ENCODE measurements around the gene PHACTR1. TPM values are rescaled to one million over a fixed set of nuclear protein-coding genes. Genes with fewer than 3 reads are reported as not detected.

The PHACTR1 gene
- polyA plus RNA-seq, 3 donors, result 1.3 to 3.2 (median 1.6) TPM

DNA sequence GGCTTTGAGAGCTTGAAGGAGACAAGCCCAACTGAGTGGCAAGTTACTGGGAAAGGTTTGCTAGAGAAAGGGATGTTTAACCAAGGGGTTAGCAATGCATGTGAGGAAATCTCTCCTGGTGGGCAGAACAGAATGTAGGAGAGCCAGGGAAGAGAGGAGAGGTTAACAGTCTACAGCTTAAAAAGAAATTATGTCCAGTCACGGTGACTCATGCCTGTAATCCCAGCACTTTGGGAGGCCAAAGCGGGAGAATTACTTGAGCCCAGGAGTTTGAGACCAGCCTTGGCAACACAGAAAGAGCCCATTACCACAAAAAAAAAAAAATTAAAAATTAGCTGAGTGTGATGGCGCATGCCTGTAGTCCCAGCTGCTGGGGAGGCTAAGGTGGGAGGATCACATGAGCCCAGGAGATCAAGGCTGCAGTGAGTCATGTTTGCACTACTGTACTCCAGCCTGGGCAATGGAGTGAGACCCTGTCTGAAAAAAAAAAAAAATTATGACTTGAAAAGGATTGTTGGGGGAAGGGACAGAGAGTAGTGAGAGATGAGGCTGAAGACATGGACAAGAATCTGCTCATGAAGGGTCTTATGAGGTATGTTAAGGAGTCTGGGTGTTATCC lies 346.8 kb downstream of the PHACTR1 start:
- no peak overlapping the region for H3K27ac ChIP-seq (ENCODE audit: low read depth, low read length)
- WGBS, 3 donors, result 96% methylated on average over 3 of the region's 3 CpGs

DNA sequence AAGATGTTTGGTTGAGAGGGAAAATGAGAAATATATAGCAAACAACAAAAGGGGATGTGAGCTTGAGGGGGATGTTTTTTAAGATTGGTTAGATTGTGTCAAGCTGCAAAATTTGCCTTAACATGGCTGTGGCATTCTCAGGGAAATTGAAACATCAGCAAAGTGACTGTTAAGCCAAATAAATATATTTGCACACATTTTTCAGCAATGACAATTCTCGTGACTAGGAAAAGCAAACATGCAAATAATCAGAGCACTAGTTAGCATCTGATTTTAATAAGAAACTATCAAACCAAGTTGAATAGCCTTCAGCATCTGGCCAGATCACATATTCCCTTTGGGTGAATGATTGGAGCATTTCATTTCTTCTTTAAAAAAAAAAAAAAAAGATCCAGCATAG lies 349.0 kb downstream of the PHACTR1 start:
- WGBS, 3 donors, result 52 to 79% (median 64%) methylated on average over 1 of the region's 1 CpG
- H3K27ac ChIP-seq (ENCODE audit: low read depth, low read length), result no peak overlapping the region

DNA sequence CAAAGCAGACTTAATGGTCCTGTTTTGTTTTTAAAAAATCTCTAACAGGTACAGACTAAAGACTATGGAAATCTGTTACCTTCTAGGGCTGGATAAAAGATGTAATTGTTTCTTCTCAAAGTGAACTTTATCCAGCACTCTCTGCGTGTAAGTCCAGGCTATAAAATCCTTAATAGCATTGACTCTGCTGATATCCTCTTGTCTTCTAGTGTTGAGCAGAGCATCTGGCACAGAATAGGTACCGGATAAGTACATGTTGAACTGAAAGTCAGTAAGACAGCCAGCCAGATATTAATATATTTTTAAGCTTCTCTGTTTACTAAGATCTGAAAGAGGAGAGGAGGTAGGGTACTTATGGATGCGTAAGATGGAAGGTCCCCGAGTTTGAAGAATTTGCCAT lies 349.5 kb downstream of the PHACTR1 start:
- 91 to 95% (median 92%) methylated on average over 4 of the region's 4 CpGs for WGBS, 3 donors
- H3K27ac ChIP-seq (ENCODE audit: low read depth, low read length), result no peak overlapping the region

DNA sequence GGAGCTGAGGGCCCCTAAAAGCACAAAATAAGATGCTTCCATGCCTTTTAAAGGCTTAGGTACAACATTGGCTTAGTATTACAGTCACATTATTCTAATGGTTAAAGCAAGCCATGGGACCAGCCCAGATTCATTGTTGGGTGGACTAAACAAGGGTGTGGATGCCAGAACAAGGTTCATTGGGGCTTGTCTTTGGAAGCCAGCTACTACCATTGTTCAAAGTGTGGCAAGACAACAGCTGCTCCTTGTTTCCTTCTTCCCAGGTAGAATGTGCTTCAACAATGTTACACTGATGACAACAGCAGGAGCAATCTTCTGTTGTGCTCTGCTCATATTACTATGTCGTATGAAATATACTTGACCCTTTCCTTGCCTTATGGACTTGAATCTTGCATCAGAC lies 350.3 kb downstream of the PHACTR1 start:
- WGBS, 3 donors, result 38 to 82% (median 78%) methylated on average over 1 of the region's 1 CpG
- no peak overlapping the region for H3K27ac ChIP-seq (ENCODE audit: low read depth, low read length)

DNA sequence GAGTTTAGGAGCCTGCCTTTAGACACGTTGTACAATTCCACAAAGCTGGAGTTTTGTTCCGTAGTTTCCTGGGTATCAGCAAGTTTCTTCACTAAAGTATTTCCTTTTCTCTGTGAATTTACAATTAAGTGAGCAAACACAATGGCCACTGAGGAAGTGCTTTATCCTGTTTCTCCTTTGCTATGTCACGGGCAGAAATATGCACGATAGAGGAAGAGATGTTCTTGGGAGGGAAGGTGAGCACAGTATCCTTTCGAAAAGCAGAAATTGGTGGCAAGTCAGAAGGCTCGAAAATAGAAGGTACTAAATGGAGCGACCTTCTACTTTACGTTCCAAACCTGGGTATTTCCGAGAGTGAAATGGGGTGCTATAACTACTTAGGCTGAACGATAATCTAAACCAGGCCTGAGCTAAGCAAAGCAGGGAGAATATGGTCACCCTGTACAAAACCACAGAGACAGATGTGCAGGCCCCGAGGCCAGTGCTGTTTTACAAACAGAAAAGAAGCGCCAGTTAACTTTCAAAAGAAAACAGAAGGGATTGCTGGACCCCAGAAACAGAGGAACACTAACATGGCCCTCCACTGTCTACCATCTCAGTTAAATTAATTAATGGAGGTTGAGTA lies 352.1 kb downstream of the PHACTR1 start:
- no peak overlapping the region for H3K27ac ChIP-seq (ENCODE audit: low read depth, low read length)

DNA sequence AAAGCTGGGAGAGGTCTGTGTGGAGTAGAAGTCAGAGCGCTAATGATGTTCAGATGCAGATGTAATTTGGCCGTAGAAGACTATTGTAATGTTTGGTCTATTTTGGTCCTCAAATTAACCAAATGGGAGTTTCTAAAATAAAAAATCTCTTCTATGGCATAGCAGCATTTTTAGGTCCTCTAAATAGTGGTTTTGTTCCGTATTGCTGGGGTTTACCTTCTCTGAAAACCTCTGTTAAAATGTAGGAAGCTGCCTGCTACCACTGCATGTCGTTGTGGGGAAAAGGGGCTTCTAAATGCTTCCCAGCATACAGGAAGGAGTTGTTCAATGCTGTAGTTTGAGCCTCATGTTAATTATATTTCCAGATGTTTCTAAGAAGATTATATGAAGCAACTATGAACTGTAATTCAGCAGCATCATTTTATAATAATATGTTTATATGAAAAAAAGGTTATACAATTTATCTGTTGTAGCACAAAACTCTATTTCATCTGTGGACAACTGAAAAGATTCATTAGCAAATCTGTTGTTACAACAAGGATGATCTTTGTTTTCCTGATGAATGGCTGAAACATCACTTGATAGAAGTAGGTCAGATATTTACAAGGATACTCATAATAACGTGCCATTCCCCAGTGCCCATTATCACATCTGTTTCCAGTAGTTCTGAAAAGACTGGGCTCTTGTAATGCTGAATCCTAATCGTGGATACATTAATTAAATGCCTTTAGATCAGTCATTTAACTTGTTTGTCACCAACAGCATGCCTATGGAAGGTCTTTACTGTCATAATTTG lies 355.2 kb downstream of the PHACTR1 start:
- H3K27ac ChIP-seq (ENCODE audit: low read depth, low read length), result no peak overlapping the region

More for the DNA sequence above, 352.1 kb downstream of the PHACTR1 start:
- 39 to 81% (median 44%) methylated on average over 12 of the region's 12 CpGs for WGBS, 3 donors

DNA sequence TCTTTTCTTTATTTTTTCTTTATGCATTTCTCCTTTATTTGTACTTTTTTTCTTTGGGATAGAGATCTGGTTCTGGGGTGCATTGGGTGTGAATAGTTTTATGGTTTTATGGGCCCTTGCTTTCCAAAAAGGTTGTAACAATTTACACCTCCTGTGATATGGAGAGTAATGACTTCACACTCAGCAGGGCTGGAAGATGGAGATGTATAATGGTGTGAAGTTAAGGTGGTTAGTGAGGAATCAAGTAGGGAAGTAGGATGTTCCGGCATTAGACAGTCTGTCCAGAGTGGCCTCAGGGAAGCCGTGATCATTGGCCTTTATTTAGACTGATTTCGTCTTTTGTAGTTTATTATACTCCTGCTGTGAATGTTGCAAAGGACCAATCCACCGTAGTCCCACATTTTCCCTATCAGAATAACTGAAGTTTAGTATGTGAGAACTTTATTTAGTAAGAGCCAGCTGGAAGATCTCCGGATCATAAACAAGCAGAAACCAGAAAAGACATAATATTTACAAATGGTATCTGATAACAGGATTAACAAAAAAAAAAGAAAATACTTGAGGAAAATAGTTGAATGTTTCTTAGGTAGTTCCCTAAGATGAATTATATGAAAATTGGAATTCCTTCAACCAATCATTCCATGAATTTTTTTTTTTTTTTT lies 356.2 kb downstream of the PHACTR1 start:
- 53 to 93% (median 86%) methylated on average over 5 of the region's 5 CpGs for WGBS, 3 donors
- no peak overlapping the region for H3K27ac ChIP-seq (ENCODE audit: low read depth, low read length)

More for the DNA sequence above, 355.2 kb downstream of the PHACTR1 start:
- 43 to 65% (median 51%) methylated on average over 6 of the region's 6 CpGs for WGBS, 3 donors

DNA sequence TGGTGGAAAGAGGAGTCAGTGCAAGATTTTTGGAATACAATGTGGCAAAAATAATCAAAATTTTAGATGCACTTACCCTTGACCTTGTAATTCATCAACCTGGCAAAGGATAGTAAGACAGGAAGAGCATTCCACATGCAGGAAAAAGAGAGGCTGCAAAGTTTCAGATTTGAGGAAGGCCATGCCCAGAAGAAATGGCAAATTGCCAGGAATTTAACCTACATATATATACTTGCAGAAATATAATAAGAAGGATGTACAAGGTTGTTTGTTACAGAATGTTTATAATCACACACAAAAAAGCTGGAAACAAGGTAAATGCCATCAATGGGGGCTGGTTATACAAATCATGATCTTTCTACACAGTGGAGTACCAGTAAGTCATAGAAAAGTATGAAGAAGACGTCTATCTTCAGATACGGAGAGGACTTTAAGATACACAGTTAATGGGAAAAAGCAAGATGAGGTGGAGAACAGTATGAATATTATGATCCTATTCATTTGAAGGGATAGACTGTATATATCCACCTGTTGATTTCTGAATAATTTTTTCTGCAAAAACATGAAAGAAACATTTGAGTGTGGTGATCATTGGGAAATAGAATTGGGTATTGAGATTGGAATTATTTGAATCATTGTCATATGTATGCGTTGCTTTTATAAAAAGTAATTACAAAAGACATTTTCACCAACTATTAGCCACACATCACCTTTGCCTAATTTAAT lies 358.0 kb downstream of the PHACTR1 start:
- H3K27ac ChIP-seq (ENCODE audit: low read depth, low read length), result no peak overlapping the region
- 90 to 93% (median 92%) methylated on average over 3 of the region's 3 CpGs for WGBS, 3 donors

DNA sequence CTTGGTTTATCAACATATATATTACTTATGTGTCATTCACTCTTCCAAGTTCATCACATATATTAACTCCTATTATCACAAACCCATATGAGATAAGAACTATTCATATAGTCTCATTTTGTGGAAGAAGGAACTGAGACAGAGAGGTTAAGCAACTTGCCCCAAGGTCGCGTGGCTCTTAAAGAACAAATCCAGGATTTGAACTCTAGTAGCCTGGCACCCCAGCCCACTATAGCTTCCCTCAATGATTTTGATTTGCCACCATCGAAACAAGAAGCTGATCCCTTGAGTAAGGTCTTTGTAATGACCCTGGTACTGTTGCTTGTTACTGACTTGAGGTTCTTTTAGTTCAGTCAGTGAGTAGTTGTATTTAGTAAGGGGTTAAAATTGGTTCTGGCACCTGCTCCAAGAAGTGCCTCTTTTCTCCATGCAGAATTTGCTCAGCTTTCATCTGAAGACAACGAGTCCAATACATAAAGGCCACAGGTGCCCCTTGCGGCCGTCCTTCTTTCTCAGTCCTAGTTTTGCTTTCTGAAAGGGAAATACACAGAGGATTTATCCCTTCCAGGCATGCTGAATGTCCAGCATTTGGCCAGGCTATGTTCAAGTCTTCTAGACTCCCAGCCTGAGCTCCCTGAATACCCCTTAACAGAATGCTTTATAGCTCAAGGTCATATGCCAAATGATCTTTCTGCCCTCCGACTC lies 358.7 kb downstream of the PHACTR1 start:
- 64 to 83% (median 80%) methylated on average over 7 of the region's 7 CpGs for WGBS, 3 donors
- no peak overlapping the region for H3K27ac ChIP-seq (ENCODE audit: low read depth, low read length)

DNA sequence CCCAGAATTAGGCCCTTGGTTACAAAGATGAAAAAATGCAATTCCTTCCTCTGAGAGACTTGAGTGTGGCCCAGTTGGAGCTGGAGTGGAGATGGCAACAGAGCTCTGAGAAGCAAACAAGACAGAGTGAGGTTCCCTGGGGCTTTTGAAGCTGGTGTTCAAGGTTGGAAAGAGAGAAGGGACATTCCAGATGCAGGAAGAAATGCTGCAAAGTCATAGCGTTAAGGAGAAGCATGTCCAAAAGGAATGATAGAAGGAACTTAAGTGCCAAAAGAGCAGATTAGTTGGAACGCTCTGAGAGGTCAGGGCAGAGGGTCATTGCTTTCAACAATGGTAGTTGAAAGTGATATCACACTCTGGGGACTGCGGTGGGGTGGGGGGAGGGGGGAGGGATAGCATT lies 360.0 kb downstream of the PHACTR1 start:
- WGBS, 3 donors, result 44 to 67% (median 53%) methylated on average over 3 of the region's 3 CpGs

DNA sequence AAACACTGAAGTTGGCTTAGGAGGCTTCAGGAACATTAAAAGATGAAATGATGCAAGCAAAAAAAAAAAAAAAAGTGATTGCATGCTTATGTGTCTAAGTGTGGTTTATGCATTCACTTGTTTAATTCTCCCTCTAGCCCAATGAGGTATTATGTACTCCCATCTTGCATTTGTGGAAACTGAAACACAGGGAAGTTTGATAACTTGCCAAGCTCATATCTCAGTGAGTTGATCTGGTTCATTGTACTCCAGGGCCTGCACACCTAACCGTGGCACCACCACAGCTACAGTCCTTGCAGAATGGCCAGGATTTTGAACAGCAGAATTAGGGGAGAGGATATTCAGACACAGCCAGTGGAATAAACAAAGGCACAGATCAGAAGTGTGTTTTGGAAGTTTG lies 360.6 kb downstream of the PHACTR1 start:
- WGBS, 3 donors, result 17 to 80% (median 62%) methylated on average over 1 of the region's 1 CpG
- H3K27ac ChIP-seq (ENCODE audit: low read depth, low read length), result no peak overlapping the region

More for the DNA sequence above, 360.0 kb downstream of the PHACTR1 start:
- no peak overlapping the region for H3K27ac ChIP-seq (ENCODE audit: low read depth, low read length)

DNA sequence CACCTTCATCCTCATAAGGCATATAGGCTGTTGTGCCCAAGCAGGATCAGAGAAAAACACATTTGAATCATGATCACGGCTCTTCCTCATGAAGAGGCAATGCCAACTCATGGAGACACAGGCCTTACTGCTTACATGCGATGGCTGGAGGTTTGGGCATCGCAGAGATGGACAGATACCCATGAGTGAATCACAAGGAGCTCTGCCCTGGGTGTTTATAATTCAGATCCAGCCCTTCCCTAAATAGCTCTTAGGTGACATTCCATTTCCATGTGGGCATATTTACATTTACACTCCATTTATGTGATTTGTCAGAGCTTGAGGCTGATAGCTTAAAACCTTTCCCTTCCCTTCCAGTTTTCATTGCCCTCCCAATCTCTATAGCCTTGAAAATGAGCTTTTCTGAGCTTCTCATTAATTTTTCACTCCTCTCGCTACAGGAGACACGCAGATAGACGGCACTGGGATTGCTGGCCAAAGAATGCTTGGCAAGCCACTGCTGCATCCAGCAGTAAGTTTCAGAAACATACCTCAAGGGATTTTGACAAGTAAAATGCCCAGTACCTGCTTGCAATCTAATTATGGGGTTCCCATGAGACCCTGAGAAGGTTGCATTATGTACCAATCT lies 362.6 kb downstream of the PHACTR1 start:
- H3K27ac ChIP-seq (ENCODE audit: low read depth, low read length), result no peak overlapping the region
- WGBS, 3 donors, result 55 to 84% (median 83%) methylated on average over 6 of the region's 6 CpGs

DNA sequence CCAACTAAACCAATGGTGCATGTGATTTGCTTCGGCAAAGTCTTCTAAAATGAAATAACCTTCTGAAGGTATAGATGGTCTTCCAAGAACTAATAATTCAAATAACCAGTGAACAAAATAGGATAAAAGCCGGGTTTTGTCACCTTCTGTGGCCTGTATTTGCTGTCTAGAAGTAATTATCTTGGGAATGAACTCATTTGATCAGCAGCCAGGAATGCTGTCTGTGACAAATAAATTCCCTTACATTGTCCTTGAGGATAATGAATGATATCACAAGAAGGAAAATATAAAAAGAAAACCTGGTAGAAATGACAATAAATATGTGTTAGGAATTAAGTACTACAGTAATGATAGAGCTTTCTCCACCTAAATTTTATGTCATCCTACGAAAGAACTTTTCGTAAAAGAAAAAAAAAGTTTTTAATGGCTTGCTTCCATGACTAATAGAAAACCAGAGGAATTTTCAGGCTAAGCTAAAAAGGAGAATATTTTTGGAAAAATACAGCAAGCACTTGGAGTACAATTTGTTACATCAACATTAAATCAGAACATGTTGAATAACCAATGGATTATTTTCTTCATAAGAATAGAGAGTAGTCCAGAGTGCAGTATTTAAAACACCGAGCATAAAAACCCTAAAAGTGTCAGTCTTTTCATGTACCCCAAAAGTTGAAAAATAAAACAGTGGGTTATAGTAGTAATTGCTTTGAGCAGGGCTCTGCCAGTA lies 364.1 kb downstream of the PHACTR1 start:
- 53 to 74% (median 65%) methylated on average over 5 of the region's 5 CpGs for WGBS, 3 donors
- H3K27ac ChIP-seq (ENCODE audit: low read depth, low read length), result no peak overlapping the region

DNA sequence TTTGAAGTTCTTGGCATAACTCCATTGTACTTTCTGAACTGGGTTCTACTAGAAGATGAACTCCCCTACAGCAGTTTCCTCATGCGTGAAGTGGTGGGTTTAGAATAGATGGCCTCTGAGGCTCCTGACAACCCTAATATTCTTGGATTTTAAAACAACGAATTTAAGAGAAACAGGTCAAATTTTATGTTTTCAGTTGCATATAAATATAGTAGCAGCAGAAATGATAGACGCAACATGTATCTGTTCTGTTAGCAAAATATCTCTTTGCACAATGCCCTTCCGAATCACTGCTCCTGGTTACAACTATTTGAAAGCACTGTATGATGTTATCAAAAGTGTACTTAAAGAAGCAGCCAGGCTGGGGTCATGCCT lies 364.6 kb downstream of the PHACTR1 start:
- H3K27ac ChIP-seq (ENCODE audit: low read depth, low read length), result no peak overlapping the region
- WGBS, 3 donors, result 88 to 95% (median 91%) methylated on average over 4 of the region's 4 CpGs

DNA sequence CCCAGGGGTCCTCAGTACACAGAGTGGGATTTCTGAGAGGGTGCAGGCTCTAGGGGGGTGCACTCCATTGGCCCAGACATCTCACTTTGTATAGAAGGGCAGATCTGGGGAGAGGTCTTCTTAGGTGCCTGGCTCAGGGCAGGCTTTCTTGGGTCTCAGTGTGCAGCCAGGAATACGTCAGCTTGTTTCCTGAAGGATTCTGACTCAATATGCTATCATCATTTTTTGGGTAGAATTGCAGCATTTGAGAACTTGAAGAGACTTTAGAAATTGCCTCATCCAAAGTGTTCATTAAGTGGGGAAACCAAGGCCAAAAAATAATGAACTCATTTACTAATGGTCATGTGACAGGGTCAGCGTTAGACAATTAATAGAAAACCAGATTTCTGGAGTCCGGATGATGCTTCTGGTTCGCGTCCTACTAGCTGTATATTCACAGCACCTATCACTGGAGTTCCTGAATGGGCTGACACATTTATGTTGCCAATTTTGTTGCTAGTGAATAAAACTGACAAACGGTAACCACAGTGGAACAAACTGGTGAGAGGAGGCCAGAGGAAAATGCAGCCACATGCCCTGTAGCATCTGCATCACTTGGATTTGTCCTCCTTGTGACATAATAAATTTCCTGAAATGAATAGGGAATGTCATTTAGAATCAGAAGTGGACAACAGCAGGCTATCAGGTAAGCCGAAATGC lies 372.9 kb downstream of the PHACTR1 start:
- 73 to 94% (median 83%) methylated on average over 7 of the region's 7 CpGs for WGBS, 3 donors
- H3K27ac ChIP-seq (ENCODE audit: low read depth, low read length), result no peak overlapping the region

DNA sequence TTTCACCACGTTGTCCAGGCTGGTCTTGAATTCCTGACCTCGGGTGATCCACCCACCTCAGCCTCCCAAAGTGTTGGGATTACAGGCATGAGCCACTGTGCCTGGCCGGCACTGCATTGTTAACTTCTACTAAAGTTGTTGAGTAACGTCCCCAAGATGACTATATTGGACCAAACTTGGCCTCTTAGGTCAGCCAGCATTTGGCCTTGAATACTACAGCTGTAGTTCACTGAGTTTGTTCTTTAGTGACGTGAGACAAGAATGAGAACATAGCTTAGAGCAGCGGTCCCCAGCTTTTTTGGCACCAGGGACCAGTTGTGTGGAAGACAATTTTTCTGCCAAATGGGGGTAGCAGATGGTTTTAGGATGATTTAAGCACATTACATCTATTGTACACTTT lies 374.6 kb downstream of the PHACTR1 start:
- H3K27ac ChIP-seq (ENCODE audit: low read depth, low read length), result no peak overlapping the region
- 54 to 81% (median 76%) methylated on average over 6 of the region's 6 CpGs for WGBS, 3 donors

Measured in adipose tissue (tissue), 3 donors.